Activated CD8-positive, alpha-beta memory T cell treated with anti-CD3 and anti-CD28 coated beads, Interleukin-2, amount 50 U/mL, for 1 hour (primary cell): Measurements from ENCODE around the gene REV1.
"Not testable (repeated sequence)": the region's sequence is repeated elsewhere in the genome, so short reads cannot be mapped to it uniquely, and the experiment has no call there.

ENCODE experiments used
- DNase-seq: peaks from one replicate; pipeline ENCODE4 v3.0.0-alpha.2; 2020; ENCODE audit errors: extremely low read depth

The REV1 gene

DNA sequence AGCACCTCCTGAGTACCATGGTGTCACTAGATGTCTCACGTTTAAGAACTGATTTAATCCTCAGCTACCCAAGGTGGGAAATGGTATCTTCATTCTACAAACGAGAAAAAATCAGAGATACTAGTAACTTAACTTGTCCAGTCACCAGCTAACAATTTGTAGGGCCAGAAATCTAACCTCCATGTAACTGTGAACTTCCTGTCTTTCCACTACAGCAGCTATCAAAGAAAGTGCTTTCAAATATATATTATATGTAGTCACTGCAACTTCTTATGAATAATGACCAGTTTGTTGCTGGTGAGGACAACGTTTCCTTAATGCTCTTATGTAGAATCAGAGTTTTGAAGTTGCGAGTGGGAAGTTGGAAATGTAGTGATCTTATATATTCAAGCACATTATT is 1.9 kb downstream of the REV1 start:
- DNase-seq = no peak

DNA sequence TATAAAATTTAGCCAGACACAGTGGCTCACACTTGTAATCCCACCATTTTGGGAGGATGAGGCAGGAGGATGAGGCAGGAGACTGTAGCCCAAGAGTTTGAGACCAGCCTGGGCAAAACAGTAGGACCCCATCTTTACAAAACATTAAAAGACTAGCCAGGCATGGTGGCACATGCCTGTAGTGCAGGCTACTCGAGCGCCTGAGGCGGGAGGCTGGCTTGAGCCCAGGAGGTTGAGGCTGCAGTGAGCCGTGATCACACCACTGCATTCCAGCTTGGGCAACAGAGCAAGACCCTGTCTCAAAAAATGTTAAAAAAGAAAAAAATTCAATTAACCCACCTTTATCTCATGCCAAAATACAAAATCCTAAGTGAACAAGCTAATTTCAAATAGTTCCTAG is 4.0 kb downstream of the REV1 start:
- no peak for DNase-seq

GRCh38 chr2:99485411-99485810 is 4.4 kb downstream of the REV1 start:
- no peak for DNase-seq

- no peak for DNase-seq
These were observed 5.6 kb downstream of the REV1 start for GRCh38 chr2:99484205-99484604.

DNA sequence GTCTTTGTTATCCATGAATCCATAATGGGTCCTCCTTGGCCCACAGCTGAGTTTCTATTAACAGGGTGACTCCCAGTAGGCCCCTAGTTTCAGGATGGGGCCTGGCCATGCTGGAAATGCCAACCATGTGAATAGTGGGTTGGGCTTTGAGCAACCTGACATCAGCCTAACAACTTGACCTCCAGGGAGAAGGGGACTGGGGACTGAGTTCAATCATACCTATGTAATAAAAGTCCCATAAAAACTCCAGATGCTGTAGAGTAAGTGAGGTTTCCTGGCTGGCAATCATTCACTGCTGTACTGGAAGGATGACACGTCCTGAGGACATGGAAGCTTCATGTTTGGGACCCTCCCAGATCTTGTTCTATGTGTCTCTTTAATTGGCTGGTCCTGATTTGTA is 7.9 kb downstream of the REV1 start:
- DNase-seq = no peak

GRCh38 chr2:99481527-99481926 is 8.3 kb downstream of the REV1 start:
- no peak for DNase-seq

- DNase-seq = no peak
These were observed 9.4 kb downstream of the REV1 start for GRCh38 chr2:99480390-99480789.

DNA sequence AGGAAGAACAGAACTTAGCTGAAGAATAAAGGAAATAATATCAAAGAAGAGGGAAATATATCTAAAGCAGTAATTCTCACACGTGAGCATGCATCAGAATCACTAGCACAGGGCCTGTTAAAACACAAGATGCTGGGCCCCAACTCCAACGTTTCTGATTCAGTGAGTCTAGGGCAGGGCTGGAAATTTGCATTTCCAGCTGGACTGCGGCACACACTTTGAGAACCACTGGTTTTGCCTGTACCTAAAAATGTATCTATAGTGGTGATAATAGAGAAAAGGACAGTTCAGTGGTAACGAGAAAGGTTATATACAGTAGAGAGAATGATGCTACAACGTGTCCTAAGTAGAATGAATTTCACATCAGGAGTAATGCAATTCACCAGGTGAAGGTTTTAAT is 11.2 kb downstream of the REV1 start:
- DNase-seq = no peak

GRCh38 chr2:99477054-99477453 is 12.8 kb downstream of the REV1 start:
- DNase-seq = no peak

- no peak for DNase-seq
These were observed 13.2 kb downstream of the REV1 start for GRCh38 chr2:99476629-99477028.

GRCh38 chr2:99475095-99475494 is 14.7 kb downstream of the REV1 start:
- not testable (repeated sequence) for DNase-seq

GRCh38 chr2:99473518-99474083 is 16.2 kb downstream of the REV1 start:
- no peak for DNase-seq

DNA sequence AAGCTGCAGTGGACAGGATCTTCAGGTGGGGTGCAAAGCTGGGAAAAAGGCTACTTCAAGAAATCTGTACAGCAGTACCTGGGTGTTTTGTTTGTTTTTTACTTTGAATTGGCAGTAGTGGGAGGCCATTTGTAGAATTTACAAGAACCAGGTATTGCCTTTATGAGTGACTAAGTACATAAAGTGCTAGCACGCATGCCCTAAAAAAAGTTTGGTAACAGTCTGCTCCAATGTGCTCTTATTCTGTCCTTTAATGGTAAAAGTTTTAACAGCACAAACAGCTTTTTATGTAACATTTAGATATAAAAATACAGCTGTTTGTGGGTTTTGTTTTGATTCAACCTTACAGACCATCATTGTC is 17.2 kb downstream of the REV1 start:
- no peak for DNase-seq

DNA sequence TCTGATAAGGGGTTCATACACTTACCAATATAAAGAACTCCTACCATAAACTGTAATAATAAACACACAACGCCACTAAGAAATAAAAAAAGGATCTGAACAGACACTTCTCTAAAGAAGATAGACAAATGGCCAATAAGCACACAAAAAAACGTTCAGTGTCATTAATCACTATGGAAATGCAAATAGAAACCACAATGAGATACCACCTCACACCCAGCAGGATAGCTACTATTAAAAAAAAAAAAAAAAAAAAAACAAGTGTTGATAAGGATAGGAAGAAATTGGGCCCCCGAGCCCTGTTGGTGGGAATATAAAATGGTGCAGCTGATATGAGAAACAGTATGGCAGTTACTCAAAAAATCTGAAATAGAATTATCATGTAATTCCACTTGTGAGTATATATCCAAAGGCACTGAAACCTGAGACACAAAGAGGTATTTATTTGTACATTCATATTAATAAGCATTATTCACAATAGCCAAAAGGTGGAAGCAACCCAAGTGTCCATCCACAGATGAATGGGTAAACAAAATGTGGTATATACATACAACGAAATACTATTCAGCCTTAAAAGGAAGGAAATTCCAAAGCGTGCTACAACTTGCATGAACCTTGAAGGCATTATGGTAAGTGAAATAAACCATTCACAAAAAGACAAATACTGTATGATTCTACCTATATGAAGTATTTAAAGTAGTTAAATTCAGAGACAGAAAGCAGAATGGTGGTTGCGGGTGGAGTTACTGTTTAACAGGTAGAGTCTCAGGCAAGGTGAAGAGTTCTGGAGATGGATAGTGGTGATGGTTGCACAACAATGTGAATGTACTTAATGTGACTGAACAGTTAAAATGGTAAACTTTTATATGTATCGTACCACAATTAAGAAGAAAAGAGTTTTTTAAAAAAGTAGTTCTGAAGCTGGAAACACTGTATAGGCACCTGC is 17.9 kb downstream of the REV1 start:
- no peak for DNase-seq

GRCh38 chr2:99470957-99471356 is 18.9 kb downstream of the REV1 start:
- no peak for DNase-seq

DNA sequence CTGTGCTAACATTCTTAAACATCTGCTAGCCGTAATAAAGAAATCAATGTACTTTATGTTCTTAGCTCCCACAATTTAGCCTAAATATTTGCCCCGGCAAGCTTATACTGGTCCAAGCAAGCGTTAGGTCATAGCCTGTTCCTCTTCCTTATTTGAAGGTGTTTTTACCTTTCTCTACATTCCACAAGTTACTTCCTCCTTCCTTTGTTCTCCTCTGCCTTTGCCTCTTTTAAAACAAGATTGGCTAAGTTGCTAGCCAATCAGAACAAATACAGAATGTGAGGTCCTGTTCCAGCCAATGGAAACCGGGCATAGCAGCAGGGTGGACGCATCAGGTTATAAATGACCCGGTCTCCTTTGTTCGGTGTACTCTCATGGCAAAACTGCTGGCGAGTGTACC is 19.4 kb downstream of the REV1 start:
- not testable (repeated sequence) for DNase-seq

- DNase-seq = no peak
These were observed 20.4 kb downstream of the REV1 start for GRCh38 chr2:99469394-99469793.

- no peak for DNase-seq
These were observed 21.7 kb downstream of the REV1 start for GRCh38 chr2:99468155-99468554.

DNA sequence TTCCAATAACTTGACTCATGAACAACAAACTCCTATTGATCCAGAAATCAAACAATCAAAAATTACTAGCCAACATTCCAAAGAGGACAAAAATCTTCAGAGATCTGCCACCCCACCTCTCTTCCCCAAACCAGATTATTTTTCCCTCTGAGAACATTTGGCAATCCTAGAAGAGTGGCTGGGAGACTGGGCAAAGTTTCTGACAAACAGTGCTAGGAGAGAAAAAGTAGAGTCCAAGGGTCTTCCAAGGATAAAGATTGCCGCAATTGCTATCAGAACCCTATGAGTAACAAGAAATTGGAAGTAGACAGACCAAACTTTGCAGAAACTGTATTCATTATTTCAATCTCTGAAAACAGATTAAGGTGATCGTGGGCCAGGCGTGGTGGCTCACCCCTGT is 22.4 kb downstream of the REV1 start:
- DNase-seq = no peak

- no peak for DNase-seq
These were observed 27.9 kb downstream of the REV1 start for GRCh38 chr2:99461828-99462483.

GRCh38 chr2:99458529-99458928 is 31.3 kb downstream of the REV1 start:
- DNase-seq = no peak

DNA sequence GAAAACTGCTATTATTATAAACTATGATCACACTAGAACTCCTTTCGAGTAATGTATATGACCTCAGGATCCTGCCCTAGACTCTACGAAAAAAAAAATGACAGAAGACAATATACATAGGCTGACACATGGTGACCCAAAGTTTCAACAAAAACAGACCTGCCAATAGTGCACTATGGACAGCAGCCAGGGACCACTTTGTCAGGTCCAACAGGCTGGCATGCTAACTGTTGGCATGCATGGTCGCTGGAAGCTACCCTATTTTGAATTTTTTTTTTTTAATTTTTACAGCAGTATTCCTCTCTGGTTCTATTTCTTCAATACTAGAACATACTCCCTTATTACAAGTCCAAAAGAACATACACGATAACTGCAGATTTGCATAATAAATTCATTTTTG is 38.1 kb downstream of the REV1 start:
- no peak for DNase-seq

GRCh38 chr2:99451280-99451679 is 38.5 kb downstream of the REV1 start:
- no peak for DNase-seq
